Jurkat, Clone E6-1 (cell line): Measurements from ENCODE around the gene TRIP13.

Experiments
- DNase-seq: peaks from one replicate; pipeline ENCODE4 v3.0.0-alpha.2; 2011; ENCODE audit warnings: low read depth, low spot score
- H3K4me3 ChIP-seq: 2 replicates; pipeline ENCODE4 v1.5.1; 2011; ENCODE audit warnings: mild to moderate bottlenecking, low read length, control low read depth, moderate library complexity

The TRIP13 gene

DNA sequence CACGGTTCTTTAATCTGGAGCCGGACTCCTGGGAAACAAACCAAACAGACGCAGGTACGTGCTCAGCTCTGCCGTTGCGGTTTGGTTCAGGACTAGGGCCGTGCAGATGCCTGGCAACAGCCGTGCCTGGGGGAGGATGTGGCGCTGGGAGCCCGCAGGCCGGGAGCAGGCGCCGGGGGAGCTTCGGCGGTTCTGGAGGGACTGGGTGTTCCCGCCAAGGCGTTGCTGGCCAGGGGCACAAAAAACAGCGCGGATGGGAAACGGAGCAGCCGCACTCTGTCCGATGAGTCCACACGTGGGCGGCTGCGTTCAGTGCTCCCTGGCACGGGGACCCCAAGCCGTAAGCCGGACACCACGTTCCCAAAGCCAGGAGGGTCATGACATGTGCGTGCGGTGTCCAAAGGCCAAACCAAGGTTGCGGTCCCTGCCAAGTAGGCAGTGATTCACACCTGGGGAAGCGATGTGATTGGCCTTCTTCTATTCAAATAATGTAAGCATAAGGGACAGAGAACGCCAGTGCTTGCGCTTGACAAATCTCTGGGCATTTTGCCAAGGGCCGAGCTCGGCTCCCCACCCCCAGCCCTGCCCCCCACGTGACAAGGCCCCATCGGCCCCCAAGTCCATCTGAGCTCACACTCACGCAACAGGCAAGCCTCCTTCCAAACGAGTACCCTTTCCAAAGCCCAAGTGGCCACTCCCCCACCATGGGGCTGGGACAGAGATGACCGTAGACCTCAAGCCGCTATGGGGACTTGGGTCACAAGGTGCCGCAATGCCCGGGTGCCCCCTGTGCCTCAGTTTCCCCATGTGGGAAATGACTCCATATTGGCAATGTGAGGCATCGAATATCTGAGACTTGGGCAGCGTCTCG is 66.3 kb downstream of the TRIP13 start:
- DNase-seq = peak; percentile 90
- H3K4me3 ChIP-seq = peak overlapping the region; percentile 46

- DNase-seq = no peak
- H3K4me3 ChIP-seq = no peak overlapping the region
Measured at GRCh38 chr5:959581-960531, 67.2 kb downstream of the TRIP13 start.

DNA sequence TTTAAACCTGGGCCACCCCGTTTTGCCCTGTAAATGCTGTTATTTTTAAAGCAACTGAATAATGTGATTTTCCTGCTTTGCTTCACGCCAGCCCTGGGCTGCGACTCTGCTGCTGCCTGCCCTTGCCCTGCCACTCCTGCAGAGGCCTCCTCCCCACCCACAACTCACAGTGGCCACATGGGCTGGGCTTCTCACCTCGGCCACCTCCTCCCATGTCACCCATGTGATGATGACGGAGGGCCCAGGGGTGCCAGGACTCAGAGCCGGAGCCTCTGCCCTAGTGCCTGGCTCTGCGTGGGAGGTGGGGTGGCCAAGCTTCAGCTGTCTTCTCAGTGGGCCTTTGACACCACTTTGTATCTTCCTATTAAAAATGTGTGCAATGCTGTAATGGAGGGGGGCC is 67.9 kb downstream of the TRIP13 start:
- H3K4me3 ChIP-seq = no peak overlapping the region
- DNase-seq = no peak

DNA sequence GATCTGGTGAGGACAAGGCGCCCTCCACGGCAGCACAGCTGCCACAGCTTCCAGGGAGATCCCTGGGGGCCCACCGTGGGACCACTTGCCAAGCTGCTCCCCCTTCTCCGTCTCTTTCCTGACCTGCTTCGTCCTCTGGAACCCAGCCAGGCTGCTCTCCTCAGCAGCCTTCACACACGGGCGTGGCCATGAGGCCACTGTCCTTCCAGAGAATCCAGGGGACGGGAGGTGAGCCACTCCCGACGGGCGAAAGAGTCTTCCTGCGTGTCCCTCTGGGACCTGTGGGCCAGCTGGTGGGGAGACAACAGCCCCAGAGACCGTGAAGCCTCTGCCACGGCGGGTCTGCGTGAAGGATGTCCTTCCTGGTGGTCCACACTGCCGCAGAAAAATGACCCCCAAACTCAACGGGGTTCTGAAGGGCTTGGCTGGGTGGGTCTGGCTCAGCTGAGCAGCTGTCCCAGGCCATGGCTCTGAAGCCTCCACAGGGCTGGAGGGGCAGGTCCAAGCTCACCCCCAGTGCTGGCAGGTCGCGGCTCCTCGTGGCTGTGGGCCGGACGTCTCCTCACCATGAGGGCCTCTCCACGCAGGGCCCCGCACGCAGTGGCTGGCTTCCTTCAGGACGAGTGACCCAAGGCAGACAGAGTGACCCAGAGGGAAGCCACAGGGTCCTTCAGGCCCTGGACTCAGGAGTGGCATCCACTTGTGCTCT is 68.5 kb downstream of the TRIP13 start:
- no peak overlapping the region for H3K4me3 ChIP-seq
- no peak for DNase-seq

- no peak for DNase-seq
- no peak overlapping the region for H3K4me3 ChIP-seq
Measured at GRCh38 chr5:961711-962240, 69.1 kb downstream of the TRIP13 start.

DNA sequence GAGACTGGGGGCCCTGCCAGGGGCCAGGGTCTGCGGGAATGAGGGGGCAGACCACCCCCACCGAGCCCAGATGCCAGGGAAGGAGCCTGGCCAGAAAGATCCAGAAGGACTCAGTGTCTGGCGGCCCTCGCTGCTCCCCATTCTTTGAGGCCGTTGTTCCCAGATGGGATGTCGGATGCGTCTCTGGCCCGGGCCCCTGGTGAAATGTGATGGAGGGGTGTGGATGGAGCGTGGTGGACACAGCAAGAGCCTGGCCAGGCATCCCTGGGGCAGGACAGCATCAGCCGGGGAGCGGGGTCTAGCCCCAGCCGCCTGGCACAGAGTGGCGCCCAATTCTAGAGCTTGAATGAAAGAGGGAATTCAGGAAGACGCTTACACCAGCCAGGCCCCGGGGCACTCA is 69.7 kb downstream of the TRIP13 start:
- H3K4me3 ChIP-seq = no peak overlapping the region
- DNase-seq = no peak

GRCh38 chr5:962801-963200 is 70.1 kb downstream of the TRIP13 start:
- H3K4me3 ChIP-seq = peak overlapping the region; percentile 54
- DNase-seq = no peak

DNA sequence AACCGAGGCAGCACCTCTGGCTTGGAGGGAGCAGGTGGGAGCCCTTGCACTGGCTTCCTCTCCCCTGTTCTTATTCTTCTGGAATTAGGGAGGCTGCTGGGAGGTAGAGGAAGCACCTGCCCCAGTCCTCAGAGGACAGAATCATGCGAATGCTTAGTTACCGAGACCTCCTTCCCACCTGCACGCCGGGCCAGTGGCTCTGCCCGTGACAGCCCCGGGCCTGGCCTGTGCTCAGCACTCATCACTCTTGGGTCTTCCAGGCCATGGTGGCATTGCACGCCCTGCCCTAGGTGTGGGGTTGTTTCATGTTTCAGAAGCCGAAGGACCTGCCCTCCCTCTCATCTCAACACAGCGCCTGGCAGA is 70.6 kb downstream of the TRIP13 start:
- peak; percentile 55 for DNase-seq
- H3K4me3 ChIP-seq = peak overlapping the region; percentile 54

GRCh38 chr5:963673-964531 is 71.2 kb downstream of the TRIP13 start:
- H3K4me3 ChIP-seq = peak overlapping the region; percentile 54
- DNase-seq = peak; percentile 100

DNA sequence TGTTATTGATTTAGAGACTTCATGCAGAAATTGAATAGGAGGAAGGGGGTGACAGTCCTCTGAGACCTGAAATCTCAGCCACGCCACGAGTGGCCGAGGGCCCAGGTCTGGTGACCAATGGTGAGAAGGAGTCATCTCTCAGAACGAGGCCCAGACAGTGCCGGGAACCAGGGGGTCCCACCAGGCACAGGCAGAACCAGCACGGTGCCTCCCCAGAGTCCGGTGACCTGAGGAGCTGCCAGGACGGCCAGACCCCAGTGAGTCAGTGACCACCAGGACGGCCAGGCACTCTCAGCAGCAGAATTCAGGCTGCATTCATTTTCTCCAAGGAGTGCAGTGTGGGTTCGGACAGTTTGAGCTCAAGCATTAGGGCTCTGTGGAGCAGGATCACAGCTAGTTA is 72.1 kb downstream of the TRIP13 start:
- H3K4me3 ChIP-seq = peak overlapping the region; percentile 54
- no peak for DNase-seq

- no peak overlapping the region for H3K4me3 ChIP-seq
- DNase-seq = no peak
Measured at GRCh38 chr5:965604-966344, 73.1 kb downstream of the TRIP13 start.

DNA sequence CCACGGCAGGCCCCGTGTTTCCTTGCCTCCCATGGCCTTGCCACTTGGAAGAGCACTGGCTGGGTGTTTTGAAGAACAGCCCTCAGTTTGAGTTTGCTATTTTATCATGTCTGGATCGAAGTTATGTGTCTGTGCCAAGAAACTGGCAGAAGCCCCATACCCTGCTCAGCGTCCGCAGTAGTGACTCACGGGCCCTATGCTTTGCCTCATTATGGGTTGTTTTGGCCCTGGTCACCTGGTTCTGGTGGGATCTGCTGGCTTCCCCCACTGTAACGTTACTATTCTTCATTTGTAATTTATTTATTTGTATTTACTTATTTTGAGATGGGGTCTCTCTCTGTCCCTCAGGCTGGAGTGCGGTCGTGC is 73.6 kb downstream of the TRIP13 start:
- DNase-seq = no peak
- no peak overlapping the region for H3K4me3 ChIP-seq

GRCh38 chr5:966941-967340 is 74.3 kb downstream of the TRIP13 start:
- no peak for DNase-seq
- no peak overlapping the region for H3K4me3 ChIP-seq
